Middle frontal gyrus (tissue), 1 donor: ENCODE data around the gene AQR.
"Not testable (repeated sequence)": the region's sequence is repeated elsewhere in the genome, so short reads cannot be mapped to it uniquely, and the experiment has no call there.

ENCODE experiments used
- DNase-seq: peaks from one replicate; pipeline ENCODE4 v3.0.0-alpha.2; 2015; ENCODE audit warnings: low spot score; ENCODE audit errors: extremely low spot score

The AQR gene

DNA sequence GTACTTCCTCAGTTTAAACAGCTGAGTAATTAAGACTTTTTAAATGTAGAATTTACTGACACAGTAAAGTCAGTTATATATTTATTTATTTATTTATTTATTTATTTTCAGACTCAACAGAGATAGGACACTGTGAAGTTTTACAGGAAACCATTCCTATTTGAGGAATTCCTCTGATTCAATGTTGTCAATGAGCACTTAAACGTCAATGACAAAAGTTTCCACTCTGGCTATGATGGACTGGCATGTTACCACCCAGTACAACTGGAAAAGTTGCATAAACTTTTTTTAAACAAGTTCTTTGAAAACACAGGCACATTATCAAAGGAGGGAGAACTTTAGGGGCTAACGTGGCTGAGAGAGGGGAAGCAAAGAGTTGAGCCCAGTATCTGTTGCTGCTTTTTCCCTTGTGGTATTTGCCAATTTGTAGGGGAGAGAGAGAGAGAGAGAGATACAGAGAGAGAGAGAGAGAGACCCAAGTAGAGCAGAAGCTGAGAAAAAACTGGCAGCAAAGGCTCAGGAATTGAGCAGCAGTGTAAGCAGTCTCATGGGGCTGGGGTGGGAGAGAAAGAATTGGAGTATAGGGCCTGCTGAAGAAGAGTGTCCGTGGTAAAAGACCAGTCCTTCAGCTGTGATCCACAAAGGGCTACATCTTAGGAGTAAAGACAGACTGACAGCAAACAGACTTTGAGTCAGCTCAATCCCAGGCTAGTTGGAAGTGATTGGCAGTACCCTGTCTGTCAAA, 155.9 kb downstream of the AQR start:
- DNase-seq, result no peak

DNA sequence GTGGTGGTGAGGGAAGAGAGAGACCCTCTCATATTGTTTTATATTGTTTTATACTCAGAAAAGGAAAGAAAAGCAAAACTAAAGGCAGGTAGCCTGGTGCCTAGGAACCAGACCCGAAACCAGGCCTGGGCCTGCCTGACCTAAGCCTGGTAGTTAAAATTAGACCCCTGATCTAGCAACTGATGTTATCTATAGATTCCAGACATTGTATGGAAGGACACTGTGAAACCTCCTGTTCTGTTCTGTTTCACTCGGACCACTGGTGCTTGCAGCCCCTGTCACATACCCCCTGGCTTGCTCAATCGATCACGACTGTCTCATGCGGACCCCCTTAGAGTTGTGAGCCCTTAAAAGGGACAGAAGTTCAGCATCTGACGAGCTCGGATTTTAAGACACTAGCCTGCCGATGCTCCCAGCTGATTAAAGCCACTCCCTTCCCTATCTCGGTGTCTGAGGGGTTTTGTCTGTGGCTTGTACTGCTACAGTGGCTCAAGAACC, 156.6 kb downstream of the AQR start:
- DNase-seq, result not testable (repeated sequence)

DNA sequence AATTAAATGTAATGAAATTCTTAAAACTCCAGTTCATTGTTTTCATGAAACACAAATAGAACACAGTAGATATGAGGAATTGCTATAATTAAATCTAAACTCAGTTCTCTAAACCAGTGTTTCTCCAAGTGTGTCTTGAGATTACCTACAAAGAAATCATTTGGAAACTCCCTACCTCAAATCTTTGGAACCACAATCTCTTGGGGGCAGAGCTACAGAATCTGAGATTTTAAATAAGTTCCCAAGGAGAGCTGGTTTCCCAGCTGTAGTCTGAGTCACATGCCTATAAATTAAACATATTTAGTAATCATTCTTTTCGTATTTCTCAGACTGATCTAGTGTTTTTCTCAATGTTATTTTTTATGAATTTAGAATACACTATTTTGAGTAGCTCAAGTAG, 157.2 kb downstream of the AQR start:
- no peak for DNase-seq

DNA sequence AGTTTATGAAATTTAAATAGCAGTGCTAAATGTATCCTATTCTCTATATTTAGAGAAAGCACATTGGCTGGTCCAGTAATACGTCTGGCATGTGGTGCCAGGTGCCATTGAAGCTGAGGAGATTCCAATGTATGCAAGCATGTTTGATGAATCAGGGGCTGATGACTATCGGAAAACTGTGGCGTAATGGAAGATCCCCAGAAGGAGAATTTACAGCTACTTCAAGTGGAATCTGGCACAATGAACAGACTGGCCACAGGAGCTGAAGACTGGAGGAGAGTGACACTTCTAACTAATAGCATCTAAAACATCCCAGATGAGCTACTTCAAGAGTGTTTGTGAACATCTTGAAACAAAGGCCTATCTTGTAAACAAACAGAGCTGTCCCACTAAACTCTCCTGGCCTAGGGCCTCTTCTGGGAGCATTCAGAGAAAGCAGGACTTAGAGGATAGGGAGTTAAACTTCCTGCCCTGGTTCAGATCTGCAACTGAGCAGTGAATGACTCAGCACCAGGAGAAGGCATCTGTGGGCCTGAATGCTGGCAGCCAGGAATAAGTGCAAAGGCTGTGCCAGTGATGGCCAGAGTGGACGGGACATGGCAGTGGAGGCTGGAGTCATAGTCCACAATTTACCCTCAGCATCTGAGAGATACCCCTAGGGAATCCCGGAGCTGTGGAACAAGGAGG, 159.0 kb downstream of the AQR start:
- DNase-seq, result no peak

DNA sequence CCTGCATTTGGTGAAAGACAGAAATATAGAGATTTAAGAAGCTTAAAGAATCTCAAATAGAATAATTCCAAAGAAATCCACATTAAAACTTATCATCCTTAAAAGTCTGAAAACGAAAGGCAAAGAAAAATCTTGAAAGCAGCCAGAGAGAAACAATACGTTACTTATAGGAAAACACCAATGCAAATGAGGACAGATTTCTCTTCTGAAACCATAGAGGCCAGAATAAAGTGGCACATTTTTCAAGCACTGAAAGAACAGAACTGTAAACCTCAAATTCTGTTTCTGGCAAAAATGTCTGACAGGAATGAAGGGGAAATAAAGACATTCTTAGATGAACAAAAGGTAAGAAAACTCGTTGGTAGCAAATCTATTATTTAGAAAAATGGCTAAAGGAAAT, 160.4 kb downstream of the AQR start:
- no peak for DNase-seq

DNA sequence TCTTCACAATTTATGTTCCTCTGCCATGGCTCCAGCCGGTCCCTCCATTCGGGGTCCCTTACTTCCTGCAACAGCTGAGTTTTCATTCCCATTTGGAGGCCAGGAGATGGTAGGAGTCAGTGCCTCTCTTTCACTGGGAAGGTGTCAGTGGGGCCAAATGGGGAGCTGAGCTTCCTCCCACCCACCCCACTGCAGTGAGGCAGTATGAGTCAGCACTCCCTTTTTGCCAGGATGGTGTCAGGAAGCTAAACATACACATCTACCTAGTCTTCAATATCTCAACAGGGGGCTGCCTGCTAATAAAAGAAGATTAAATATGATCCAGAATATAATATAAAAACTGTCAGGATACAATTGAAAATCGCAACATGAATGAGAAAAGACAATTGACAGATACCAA, 161.5 kb downstream of the AQR start:
- DNase-seq, result no peak

DNA sequence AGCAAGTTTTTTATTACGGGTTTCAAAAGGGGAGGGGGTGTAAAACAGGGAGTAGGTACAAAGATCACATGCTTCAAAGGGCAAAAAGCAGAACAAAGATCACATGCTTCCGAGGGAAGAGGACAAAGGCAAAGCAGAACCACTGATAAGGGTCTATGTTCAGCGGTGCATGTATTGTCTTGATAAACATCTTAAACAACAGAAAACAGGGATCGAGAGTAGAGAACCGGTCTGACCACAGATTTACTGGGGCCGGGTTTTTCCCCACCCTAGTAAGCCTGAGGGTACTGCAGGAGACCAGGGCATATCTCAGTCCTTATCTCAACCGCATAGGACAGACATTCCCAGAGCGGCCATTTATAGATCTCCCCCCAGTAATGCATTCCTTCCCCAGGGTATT, 162.3 kb downstream of the AQR start:
- DNase-seq, result not testable (repeated sequence)

DNA sequence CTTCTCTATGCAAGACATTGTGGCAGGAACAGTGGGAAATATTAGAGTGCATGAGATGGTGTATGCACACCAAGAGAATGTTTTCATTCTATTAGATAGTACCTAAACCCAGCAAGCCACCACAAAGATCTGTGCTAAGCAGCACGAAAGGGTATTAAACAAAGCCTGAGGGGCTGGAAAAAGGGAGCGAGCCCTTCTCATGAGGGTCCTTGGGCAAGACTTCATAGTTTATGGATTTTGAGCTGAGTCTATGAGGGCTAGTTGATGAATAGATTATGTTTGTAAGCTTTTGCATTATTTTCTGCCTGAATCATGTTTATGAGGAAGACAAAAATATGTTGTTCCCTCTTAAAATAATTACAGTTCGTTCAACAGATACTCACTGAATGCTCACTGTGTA, 164.8 kb downstream of the AQR start:
- DNase-seq, result no peak

DNA sequence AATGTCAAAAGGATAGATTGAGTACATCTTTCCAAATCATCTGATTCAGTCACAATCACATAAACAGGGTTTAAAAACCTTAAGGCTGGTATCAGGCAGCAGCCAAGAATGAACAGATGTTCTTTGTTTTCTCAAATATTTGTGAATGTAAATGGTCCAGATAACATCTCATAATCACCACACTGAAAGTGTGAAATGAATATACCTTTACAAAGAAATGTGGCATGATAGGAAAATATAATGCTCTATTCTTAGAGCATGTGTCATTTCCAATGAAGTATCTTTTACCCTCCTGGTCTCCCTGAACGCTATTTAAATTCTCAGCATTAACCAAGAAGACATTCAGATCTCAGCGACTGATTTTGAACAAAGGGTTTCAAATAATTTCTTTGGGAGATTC, 165.4 kb downstream of the AQR start:
- no peak for DNase-seq

DNA sequence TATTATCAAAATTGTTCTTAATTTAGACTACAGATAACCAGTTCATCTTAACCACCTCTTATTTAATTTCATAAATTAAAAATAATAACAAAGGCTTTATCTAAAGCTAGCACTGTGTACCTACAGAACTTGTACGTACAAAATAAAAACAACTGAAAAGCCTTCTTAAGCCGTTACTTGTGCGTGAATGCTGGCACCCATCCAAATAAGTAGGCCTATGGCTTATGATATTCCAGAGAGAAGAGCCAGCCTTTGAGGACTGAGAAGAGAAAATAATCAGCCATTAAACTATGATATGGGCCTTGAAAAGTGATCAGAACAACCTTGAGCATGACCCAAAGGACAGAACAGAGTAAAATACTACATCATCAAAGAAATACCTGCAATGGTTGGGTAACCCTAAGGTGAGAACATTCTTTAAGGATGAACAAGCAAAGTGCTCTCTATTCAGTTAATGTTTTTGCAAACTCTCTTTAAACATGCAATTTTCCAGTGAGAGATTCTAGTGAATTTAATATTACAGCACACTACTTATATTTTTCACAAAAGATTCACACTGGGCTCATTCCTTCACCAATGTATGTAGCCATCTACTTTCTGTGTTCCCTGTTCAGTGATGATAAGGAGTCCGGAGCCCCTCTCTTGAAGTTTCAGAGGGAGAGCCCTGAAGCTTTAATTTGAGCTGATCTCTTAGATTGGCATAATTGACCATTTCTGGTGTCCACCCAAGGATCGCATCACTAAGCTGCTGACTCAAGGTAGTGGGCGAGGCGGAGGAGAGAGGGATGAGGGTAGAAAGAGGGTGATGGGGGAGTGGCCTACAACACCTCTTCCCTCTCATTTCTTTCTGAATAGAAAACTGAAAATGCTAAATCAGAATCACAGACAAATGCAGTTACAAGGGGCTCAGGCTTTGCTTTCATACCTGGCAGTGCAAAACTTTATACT, 166.5 kb downstream of the AQR start:
- no peak for DNase-seq

DNA sequence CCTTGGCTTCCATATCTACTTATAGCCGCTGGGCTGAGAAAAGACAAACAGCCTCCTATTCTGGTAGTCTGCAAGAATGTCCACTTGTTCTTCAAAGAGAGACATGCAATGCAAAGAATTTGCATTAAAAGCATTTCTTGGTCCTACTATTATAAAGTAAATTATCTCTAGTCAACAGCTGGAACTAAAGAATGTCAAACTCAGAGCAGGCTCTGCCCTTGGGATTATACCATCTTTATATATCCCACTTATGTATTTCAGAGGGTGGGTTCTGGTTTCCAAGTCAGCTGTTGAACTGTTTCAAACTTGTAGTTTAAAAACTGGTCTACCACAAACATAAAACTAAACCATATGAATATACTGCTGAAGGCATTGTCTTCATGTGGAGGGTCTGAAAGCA, 167.2 kb downstream of the AQR start:
- DNase-seq, result no peak
